K562 (cell line): ENCODE data around the gene SEC31A. TPM values are rescaled to one million over a fixed set of nuclear protein-coding genes. Genes with fewer than 3 reads are reported as not detected.

Source experiments
- BRD9 ChIP-seq: fragments of 450-650 bp; IDR thresholded peaks from 2 replicates; pipeline ENCODE4 v1.6.1; 2018; ENCODE audit warnings: low read depth; ENCODE audit not compliant: partially characterized antibody
- CAMTA2 ChIP-seq: fragments of 250-450 bp; sonication (Bioruptor Pico); conservative IDR thresholded peaks from 2 replicates; pipeline ENCODE4 v1.5.1; 2022
- CEBPG ChIP-seq, 3 experiments: fragments of 200-800 bp in 1 of 3; sonication (Bioruptor generic) in 1 of 3; sonication (generic) in 1 of 3; formaldehyde crosslinking in 1 of 3; IDR thresholded peaks in 2 of 3; conservative IDR thresholded peaks in 1 of 3; 2 replicates each; pipeline versions ENCODE4 v1.6.1 to v1.8.0; 2016 to 2022; ENCODE audit warnings: missing compliant biosample characterization in 2 of 3, missing genetic modification characterization in 2 of 3, mild to moderate bottlenecking in 1 of 3, missing genetic modification reagents in 1 of 3
- ESRRB ChIP-seq: fragments of 250-450 bp; sonication (Bioruptor Pico); IDR thresholded peaks from 2 replicates; pipeline ENCODE4 v1.5.0; 2020; ENCODE audit warnings: mild to moderate bottlenecking, moderate library complexity, borderline replicate concordance
- FOXJ2 ChIP-seq: fragments of 200-800 bp; sonication (Bioruptor generic); IDR thresholded peaks from 2 replicates; pipeline ENCODE4 v1.6.1; 2016; ENCODE audit warnings: missing genetic modification characterization, missing compliant biosample characterization
- GTF2A2 ChIP-seq: IDR thresholded peaks from 2 replicates; pipeline ENCODE4 v1.6.1; 2016; ENCODE audit warnings: mild to moderate bottlenecking, missing genetic modification characterization, missing compliant biosample characterization
- GTF3C2 ChIP-seq: IDR thresholded peaks from 3 replicates; pipeline ENCODE4 v1.6.1; 2011; ENCODE audit warnings: borderline replicate concordance, mild to moderate bottlenecking, moderate library complexity; ENCODE audit not compliant: insufficient read length; ENCODE audit errors: extremely low read depth
- HCFC1 ChIP-seq: IDR thresholded peaks from 2 replicates; pipeline ENCODE4 v1.6.1; 2012; ENCODE audit warnings: low read depth, low read length, improper control_type of control experiment
- KAT2B ChIP-seq: IDR thresholded peaks from one replicate; pipeline ENCODE4 v1.6.1; 2012; ENCODE audit warnings: low read depth, mild to moderate bottlenecking, control low read depth, inconsistent platforms, low read length, moderate library complexity
- MIER1 ChIP-seq: fragments of 450-650 bp; IDR thresholded peaks from 2 replicates; pipeline ENCODE4 v1.6.1; 2016; ENCODE audit warnings: antibody characterized with exemption, mild to moderate bottlenecking, low read depth
- PTTG1 ChIP-seq: fragments of 450-650 bp; IDR thresholded peaks from 2 replicates; pipeline ENCODE4 v1.6.1; 2016; ENCODE audit warnings: low read depth, mild to moderate bottlenecking, missing genetic modification characterization, missing compliant biosample characterization
- RBM22 ChIP-seq: fragments of 200-400 bp; formaldehyde crosslinking; IDR thresholded peaks from 2 replicates; pipeline ENCODE4 v1.6.1; 2018; ENCODE audit warnings: low read length, low read depth; ENCODE audit not compliant: poor library complexity, severe bottlenecking
- RFX1 ChIP-seq: fragments of 450-650 bp; IDR thresholded peaks from 2 replicates; pipeline ENCODE4 v1.6.1; 2016; ENCODE audit warnings: mild to moderate bottlenecking, moderate library complexity
- SFPQ ChIP-seq: fragments of 200-400 bp; formaldehyde crosslinking; IDR thresholded peaks from 2 replicates; pipeline ENCODE4 v1.6.1; 2017; ENCODE audit warnings: mild to moderate bottlenecking, low read depth, low read length, moderate library complexity
- SNRNP70 ChIP-seq: fragments of 200-400 bp; formaldehyde crosslinking; optimal IDR thresholded peaks from 2 replicates; pipeline ENCODE3; 2017; ENCODE audit warnings: low read depth, low read length
- SRSF3 ChIP-seq: fragments of 200-400 bp; formaldehyde crosslinking; IDR thresholded peaks from 2 replicates; pipeline ENCODE4 v1.6.1; 2016; ENCODE audit warnings: mild to moderate bottlenecking, low read length, moderate library complexity; ENCODE audit not compliant: insufficient read depth
- ZNF146 ChIP-seq: IDR thresholded peaks from one replicate; pipeline ENCODE4 v1.6.1; 2018; ENCODE audit warnings: missing compliant biosample characterization; ENCODE audit not compliant: unreplicated experiment
- ZNF175 ChIP-seq: fragments of 200-800 bp; sonication (Bioruptor generic); IDR thresholded peaks from 2 replicates; pipeline ENCODE4 v1.6.1; 2016; ENCODE audit warnings: low read depth, mild to moderate bottlenecking, missing genetic modification characterization, missing compliant biosample characterization
- ZNF75A ChIP-seq: fragments of 450-650 bp; formaldehyde crosslinking; IDR thresholded peaks from 2 replicates; pipeline ENCODE4 v1.4.0; 2020; ENCODE audit warnings: mild to moderate bottlenecking
- polyA plus RNA-seq, 8 experiments: library from polyadenylated mRNA; depleted of rRNA in 4 of 8; stranded (reverse) in 5 of 8; unstranded in 3 of 8; fragments of >200 nt; fragmentation: Nextera tagmentation in 2 of 8; fragmentation: Illumina TruSeq in 1 of 8; extraction: Ambion mirVana in 2 of 8; extraction: Trizol in 1 of 8; gene quantifications; 2 replicates each; pipeline versions ENCODE4 v1.2.1 to v1.2.3, GENCODE V29; 2011 to 2014; ENCODE audit warnings: inconsistent platforms in 1 of 8, missing spikeins in 1 of 8
- total RNA-seq, 7 experiments: library from RNA; depleted of rRNA in 6 of 7; stranded (reverse); fragments of >200 nt in 6 of 7; fragmentation: Illumina TruSeq in 2 of 7; extraction: Trizol in 2 of 7; gene quantifications; 2 replicates each; pipeline versions ENCODE4 v1.2.1 to v1.2.3, GENCODE V29; 2011 to 2021; ENCODE audit warnings: low replicate concordance in 1 of 7

The SEC31A gene
- total and polyA plus RNA-seq, 9 of the 15 experiments (the other 6 are each of a cell fraction or from before 2014, with no cell fraction given): 78.9 to 241 (median 173) TPM

- TF ChIP-seq GTF2A2 (tag) (no peak), RFX1 (no peak), ZNF75A (no peak), GTF3C2 (no peak), SNRNP70 (no peak), CEBPG (CRISPR knock-in tag; IDR thresholded peaks at IDR 0.05) (no peak), CEBPG (tag; conservative IDR thresholded peaks at IDR 0.05 in 1 of 2, IDR thresholded peaks at IDR 0.05 in 1 of 2) (no peak), CAMTA2 (no peak; the same call in 1 of the 2 replicates), PTTG1 (tag) (no peak), SFPQ (no peak), KAT2B (no peak), ZNF146 (CRISPR knock-in tag) (no peak), MIER1 (no peak), RBM22 (peak; percentile 92), BRD9 (peak; percentile 26), HCFC1 (peak; percentile 83), ZNF175 (CRISPR knock-in tag) (no peak), ESRRB (CRISPR knock-in tag) (no peak), FOXJ2 (tag) (no peak), SRSF3 (no peak)
Observed at GRCh38 chr4:82890901-82891706, at the start of gene SEC31A (continued).
